ENCODE data around the gene KCNK5.

GRCh38 chr6:39167866-39168625 is 61.2 kb downstream of the KCNK5 start:
- TF ChIP-seq, protein P1, sequence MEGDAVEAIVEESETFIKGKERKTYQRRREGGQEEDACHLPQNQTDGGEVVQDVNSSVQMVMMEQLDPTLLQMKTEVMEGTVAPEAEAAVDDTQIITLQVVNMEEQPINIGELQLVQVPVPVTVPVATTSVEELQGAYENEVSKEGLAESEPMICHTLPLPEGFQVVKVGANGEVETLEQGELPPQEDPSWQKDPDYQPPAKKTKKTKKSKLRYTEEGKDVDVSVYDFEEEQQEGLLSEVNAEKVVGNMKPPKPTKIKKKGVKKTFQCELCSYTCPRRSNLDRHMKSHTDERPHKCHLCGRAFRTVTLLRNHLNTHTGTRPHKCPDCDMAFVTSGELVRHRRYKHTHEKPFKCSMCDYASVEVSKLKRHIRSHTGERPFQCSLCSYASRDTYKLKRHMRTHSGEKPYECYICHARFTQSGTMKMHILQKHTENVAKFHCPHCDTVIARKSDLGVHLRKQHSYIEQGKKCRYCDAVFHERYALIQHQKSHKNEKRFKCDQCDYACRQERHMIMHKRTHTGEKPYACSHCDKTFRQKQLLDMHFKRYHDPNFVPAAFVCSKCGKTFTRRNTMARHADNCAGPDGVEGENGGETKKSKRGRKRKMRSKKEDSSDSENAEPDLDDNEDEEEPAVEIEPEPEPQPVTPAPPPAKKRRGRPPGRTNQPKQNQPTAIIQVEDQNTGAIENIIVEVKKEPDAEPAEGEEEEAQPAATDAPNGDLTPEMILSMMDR (IDR thresholded peaks at IDR 0.05; ENCODE audit: poor library complexity), result no peak
- no peak for TF ChIP-seq EZH2phosphoT487 (IDR thresholded peaks at IDR 0.05; ENCODE audit: low read depth, severe bottlenecking, unreplicated experiment)
